Stimulated activated CD8-positive, alpha-beta memory T cell treated with anti-CD3 and anti-CD28 coated beads, Interleukin-7, amount 100 ng/mL, for 48 hours (primary cell): ENCODE data around the gene RHNO1.

Experiments used
- DNase-seq, 2 donors: peaks; one replicate each; pipeline ENCODE4 v3.0.0-alpha.2; 2020; ENCODE audit warnings: low read depth in 1 of 2; ENCODE audit errors: extremely low read depth in 1 of 2

Gene RHNO1

DNA sequence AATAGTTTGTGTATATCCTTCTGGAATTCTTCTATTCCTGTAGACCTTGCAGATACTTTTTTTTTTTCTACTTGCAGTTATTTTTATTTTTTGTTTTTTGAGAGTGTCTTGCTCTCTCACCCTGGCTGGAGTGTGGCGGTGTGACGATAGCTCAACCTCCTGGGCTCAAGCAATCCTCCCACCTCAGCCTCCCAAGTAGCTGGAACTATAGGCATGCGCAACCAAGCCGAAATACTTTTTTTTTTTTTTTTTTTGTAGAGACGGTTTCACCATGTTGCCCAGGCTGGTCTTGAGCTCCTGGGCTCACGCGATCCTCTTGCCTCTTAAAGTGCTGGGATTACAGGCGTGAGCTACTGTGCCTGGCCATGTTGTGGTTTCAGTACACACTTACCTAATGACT is 23.6 kb downstream of the RHNO1 start:
- DNase-seq, result no peak

DNA sequence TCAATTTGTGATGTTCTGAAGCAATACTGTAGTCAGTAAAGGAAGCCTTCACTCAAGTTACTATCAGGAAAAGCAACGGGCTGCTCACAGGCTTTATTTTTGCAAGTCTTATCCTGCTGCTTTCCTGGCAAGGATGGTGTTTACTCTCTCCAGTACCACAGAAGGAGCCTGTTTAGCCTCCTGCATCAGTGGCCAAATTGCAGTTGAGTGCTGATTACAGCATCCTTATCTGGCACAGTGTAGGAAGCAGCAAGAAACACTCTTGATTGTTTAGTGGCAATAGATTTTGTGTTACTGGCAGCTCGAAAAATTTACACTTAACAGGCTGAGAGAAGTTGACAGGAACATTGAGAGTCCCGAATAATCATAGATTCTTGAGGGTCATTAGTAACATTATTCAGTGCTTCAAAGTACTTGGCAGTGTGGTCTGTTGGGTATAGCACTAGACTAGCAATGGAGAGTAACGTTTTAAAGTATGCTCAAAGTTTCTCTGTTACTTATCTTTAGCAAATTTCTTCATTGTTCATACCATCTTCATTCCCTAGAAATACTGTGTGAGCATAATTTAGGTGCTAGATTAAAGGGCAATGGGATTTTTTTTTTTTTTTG is 25.4 kb downstream of the RHNO1 start:
- no peak for DNase-seq

DNA sequence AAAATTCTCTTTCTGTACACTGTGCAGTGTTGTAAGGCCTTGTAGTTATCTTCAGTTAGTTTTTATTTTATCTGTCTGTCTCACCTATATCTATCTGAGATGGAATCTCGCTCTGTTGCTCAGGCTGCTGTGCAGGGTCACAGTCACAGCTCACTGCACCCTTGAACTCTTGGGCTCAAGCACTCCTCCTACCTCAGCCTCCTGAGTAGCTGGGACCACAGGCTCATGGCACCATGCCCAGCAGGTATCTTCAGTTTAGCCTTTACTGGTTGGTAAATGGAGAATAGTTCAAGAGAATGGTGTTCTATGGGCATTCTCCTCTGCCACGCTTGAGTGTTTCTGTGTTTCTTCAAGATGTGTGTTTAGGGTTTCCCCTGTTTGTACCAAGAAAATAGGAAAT is 27.2 kb downstream of the RHNO1 start:
- no peak for DNase-seq

- no peak for DNase-seq
Measured at GRCh38 chr12:2912216-2912575, 35.2 kb downstream of the RHNO1 start.

GRCh38 chr12:2919249-2919648 is 42.2 kb downstream of the RHNO1 start:
- DNase-seq, result no peak

DNA sequence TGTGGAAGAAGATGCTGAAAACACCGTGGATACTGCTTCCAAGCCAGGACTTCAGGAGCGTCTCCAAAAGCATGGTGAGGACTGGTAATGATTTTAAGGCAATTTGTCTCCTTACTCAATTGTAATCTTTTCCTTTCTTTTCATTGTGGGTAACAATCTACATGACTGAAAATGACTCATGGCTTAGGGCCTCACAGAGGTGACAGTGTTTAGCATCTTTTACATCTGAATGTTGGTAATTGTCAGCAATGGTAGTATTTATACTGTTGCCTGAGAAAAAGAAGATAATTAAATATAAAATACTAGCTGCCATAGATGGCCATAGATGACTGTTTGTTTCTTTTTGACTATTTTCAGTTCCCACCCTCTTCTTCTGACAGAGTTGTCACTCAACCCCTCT is 45.3 kb downstream of the RHNO1 start:
- DNase-seq, result no peak

DNA sequence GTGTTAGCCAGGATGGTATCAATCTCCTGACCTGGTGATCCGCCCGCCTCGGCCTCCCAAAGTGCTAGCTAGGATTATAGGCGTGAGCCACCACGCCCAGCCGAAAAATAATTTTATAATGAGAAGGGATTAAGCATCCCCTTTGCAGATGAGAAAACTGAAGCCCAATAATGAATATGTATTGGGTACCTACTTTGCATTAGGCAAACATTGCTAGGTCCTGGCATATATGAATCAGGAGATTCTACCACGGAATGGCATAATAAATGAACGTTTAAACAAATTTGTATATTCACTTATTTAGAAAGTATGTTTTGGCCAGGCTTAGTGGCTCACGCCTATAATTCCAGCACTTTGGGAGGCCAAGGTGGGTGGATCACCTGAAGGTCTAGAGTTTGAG is 46.0 kb downstream of the RHNO1 start:
- no peak for DNase-seq

DNA sequence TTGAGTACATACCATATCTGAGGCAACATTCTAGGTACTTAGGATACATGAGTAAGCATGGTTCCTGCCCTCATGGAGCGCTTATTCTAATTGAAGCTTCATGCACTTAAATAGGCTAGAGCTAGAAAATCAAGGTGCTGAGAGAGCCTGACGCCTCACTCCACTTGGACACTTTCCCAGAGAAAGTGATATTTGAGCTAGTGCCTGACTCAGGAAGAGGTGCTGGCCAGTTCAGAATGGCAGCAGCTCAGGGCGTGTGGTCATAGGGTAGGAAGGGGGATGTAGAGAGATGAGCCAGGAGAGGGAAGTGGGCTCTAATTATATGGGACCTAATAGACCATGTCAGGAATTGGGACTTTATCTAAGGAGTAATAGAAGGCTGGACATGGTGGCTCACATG is 47.0 kb downstream of the RHNO1 start:
- no peak for DNase-seq

GRCh38 chr12:2925322-2925995 is 48.4 kb downstream of the RHNO1 start:
- DNase-seq, result no peak

- DNase-seq, result no peak
Measured at GRCh38 chr12:2930865-2931264, 53.8 kb downstream of the RHNO1 start.

DNA sequence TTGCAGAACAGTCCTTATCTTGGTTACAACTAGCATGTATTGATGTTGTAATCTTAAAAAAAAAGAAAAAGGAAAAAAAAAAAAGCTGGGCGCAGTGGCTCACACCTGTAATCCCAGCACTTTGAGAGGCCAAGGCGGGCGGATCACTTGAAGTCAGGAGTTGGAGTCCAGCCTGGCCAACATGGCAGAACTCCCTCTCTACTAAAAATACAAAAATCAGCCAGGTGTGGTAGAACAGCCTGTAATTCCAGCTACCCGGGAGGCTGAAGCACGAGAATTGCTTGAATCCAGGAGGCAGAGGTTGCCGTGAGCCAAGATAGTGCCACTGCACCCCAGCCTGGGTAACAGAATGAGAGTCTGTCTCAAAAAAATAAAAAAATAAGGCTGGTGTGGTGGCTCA is 56.6 kb downstream of the RHNO1 start:
- DNase-seq, result no peak

GRCh38 chr12:2934371-2934770 is 57.3 kb downstream of the RHNO1 start:
- DNase-seq, result no peak

GRCh38 chr12:2936301-2936700 is 59.3 kb downstream of the RHNO1 start:
- DNase-seq, result no peak

DNA sequence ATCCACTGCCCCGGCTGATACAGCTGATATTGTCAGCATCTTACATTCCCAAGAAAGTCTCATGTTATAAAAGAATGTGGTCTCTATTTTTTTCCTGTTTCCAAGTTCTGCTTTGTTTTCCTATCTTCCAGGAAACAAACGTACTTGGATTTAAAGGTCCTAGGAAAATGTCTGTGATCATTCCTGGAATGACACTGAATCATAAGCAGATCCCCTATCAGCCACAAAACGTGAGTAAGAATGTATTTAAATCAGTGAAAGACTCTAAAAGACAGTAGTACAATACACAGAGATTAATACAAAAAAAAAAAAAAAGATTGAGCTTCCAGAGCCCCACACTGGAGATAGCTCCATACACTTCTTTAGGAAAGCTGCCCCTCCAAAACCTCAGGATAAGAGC is 60.5 kb downstream of the RHNO1 start:
- DNase-seq, result no peak
